GM06990 (cell line): Measurements from ENCODE around the gene MLIP.

ENCODE experiments used
- DNase-seq: peaks from one replicate; pipeline ENCODE4 v3.0.0-alpha.2; 2011; ENCODE audit not compliant: insufficient read length; ENCODE audit errors: extremely low read depth
- H3K27me3 ChIP-seq: replicated peaks from 2 replicates; pipeline ENCODE4 v1.6.0; 2011; ENCODE audit warnings: low read length; ENCODE audit not compliant: control insufficient read depth, insufficient read depth
- H3K36me3 ChIP-seq: 2 replicates; pipeline ENCODE4 v1.5.1; 2011; ENCODE audit warnings: low read length; ENCODE audit not compliant: control insufficient read depth, insufficient read depth
- H3K4me3 ChIP-seq: replicated peaks from 2 replicates; pipeline ENCODE4 v1.5.1; 2011; ENCODE audit warnings: low read depth, mild to moderate bottlenecking, control low read depth, low read length
- TF ChIP-seq, protein P1 (sequence below): IDR thresholded peaks from 2 replicates; pipeline ENCODE4 v1.5.1; 2011; ENCODE audit warnings: low read length, control low read depth, mild to moderate bottlenecking, inconsistent platforms; ENCODE audit not compliant: insufficient read depth, poor library complexity, severe bottlenecking

MLIP gene

DNA sequence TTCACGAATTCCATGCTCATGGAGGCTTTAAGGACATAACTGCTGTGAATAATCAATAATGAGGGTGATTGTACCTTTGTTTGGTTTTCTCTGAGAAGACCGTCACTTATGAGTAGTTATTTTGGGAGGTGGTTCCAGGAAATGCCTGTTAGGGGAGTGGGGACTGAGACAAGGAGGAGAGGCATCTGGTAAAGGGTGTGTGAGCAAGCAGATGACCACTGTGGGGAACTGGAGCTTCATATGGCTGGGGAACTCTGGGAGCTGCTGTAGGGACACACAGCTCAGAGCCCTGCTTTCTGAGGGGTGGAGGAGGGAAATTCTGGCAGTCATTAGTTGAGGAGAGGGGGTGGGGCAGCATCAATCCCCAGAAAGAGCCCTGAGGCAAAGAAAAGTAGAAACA is 125.7 kb downstream of the MLIP start:
- TF ChIP-seq, protein P1, sequence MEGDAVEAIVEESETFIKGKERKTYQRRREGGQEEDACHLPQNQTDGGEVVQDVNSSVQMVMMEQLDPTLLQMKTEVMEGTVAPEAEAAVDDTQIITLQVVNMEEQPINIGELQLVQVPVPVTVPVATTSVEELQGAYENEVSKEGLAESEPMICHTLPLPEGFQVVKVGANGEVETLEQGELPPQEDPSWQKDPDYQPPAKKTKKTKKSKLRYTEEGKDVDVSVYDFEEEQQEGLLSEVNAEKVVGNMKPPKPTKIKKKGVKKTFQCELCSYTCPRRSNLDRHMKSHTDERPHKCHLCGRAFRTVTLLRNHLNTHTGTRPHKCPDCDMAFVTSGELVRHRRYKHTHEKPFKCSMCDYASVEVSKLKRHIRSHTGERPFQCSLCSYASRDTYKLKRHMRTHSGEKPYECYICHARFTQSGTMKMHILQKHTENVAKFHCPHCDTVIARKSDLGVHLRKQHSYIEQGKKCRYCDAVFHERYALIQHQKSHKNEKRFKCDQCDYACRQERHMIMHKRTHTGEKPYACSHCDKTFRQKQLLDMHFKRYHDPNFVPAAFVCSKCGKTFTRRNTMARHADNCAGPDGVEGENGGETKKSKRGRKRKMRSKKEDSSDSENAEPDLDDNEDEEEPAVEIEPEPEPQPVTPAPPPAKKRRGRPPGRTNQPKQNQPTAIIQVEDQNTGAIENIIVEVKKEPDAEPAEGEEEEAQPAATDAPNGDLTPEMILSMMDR, result no peak
- no peak overlapping the region for H3K4me3 ChIP-seq
- H3K27me3 ChIP-seq, result no peaks in the 10 kb centered on the region
- DNase-seq, result no peak
- H3K36me3 ChIP-seq, result no peaks in the 10 kb centered on the region

DNA sequence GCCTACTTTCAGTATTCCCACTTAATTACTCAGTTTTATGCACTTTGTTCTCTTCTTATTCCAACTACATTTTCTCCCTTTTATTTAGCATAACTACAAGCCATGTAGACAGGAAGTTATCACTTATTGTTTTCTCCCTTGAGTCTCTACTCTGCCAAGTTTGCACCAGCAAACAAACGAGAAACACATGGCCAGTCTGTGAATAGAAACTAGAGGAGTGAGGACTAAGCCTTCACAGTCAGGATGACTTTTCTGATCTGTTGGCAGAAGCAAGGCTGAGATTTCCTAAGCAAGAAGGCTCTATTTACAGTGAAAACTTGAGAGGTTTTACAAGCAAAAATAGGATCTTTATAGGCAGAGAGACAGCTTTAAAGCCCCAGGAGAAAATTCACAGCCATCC is 127.2 kb downstream of the MLIP start:
- TF ChIP-seq, protein P1, result no peak
- H3K36me3 ChIP-seq, result no peaks in the 10 kb centered on the region
- no peak for DNase-seq
- H3K27me3 ChIP-seq, result no peaks in the 10 kb centered on the region
- no peak overlapping the region for H3K4me3 ChIP-seq

DNA sequence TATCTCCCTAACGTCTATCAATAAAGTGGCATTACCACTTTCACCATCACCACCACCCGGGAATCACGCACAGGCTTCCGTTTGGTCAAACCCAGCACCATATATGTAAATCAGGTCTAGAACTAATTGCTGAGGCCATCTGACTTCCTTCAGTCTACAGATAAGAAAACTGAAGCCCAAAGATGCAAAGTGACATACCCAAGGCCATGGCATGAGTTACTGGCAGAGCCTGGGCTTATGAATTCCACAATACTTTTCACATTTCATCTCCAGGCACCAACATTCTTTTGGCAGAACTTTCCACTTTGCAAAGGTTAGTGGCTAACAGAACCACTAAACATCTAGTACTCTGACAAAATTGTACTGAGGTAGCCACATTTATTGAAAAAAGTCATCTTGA is 132.5 kb downstream of the MLIP start:
- H3K36me3 ChIP-seq, result no peaks in the 10 kb centered on the region
- no peaks in the 10 kb centered on the region for H3K27me3 ChIP-seq
- no peak for DNase-seq
- TF ChIP-seq, protein P1, result no peak
- no peak overlapping the region for H3K4me3 ChIP-seq

DNA sequence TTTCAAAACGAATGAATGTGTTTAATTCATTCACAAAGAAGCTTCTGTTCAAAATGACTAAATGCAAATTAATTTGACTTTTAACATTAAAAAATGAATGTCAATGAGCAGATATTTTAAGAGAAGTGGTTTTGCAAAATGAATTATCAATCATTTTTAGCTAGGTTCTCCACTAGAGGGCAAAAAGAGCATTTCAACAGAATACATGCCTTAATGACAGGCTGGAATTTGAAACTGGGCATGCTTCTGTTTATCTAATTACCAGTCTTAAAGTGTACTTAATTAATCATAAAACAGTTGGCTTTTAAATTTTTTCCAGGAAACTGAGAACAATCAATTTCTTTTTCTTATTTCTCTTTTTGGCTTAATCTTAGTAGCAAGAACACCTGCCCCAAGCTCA is 133.2 kb downstream of the MLIP start:
- TF ChIP-seq, protein P1, result peak; percentile 59
- no peak for DNase-seq
- H3K36me3 ChIP-seq, result no peaks in the 10 kb centered on the region
- no peaks in the 10 kb centered on the region for H3K27me3 ChIP-seq
- H3K4me3 ChIP-seq, result no peak overlapping the region

DNA sequence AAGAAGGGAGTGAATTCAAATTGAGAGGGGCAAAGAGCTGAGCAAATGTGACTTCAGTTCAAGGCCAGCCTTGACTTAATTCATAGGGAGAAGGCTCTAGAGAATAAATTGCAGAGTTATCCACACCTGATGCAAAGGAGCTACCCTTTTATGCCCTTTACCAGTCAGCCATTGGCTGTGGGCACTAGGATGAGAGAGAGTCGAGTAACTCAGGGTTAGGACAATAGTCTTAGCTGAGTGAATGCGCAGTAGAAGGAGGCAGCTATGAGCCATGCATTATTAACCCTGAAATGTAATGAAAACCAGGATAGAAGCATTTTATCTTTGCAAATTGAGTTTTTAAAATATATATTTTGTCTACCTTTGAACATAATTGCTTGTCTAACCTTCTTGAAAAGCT is 134.0 kb downstream of the MLIP start:
- DNase-seq, result no peak
- Histone ChIP-seq H3K4me3 (no peak overlapping the region), H3K27me3 (no peaks in the 10 kb centered on the region), H3K36me3 (no peaks in the 10 kb centered on the region)
- TF ChIP-seq, protein P1, result no peak

DNA sequence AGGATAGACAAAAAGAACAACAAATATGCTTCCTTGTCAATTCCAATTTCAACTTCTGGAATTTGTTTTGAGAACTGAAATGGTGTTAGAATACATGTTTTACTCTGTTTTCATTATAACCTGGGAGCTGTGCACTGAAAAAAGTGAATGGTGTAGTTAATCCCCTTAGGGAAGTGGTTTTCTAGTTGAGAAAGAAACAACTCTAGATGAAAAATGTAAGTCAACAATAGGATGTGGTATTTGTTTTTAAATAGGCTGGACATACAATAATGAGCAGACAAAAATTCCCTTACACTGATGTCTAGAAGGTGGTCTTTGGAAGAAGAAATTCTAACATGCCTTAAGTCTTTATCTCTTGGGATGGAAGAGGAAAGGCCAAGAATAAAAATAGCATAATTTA is 137.1 kb downstream of the MLIP start:
- no peak for DNase-seq
- H3K36me3 ChIP-seq, result no peaks in the 10 kb centered on the region
- H3K4me3 ChIP-seq, result no peak overlapping the region
- TF ChIP-seq, protein P1, result no peak
- no peaks in the 10 kb centered on the region for H3K27me3 ChIP-seq
